NCI-H1105 treated with DMSO at 0.1 percent for 48 hours (cell line): ENCODE data around the gene CCR5AS.
"Not testable (repeated sequence)": the region's sequence is repeated elsewhere in the genome, so short reads cannot be mapped to it uniquely, and the experiment has no call there.

Experiments used
- DNase-seq: peaks from one replicate; lab custom pipeline; 2025; lab: John Stamatoyannopoulos, UW

CCR5AS gene

DNA sequence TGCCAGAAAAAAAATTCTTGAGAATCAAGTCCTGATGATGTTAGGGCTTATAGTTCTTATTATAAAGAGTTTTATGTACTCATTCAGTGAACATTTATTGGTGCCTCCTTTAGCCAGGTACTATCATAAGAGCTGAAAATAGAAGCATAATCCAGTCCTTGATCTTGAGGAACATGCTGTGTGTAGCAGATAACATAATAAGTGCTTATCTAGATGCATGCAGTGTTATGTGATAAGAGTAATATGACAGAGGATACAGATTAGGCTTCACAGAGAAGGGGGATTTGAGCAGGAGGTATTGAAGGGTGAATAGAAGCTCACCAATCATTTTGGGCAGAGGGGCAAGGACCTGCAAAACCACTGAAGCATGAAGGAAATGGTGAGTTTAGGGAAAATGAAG, 51.9 kb downstream of the CCR5AS start:
- no peak for DNase-seq

DNA sequence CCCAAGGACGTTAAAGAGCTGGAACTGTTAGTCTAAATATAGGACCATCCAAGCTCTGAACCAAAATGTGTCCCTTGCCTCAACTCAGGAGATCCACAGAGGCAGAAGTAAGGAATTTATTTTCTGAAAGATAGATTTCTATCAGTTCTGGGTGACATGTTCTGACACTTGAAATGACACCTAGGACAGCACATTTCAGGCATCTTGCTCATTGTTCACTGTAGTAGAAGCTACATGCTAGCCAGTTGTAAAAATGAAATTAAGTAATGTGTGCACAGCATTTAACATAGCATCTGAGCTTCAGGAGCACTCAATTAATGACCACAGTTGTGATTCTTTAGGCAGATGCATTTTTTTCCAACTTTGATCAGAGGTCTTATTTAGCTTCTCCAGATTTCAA, 52.4 kb downstream of the CCR5AS start:
- DNase-seq, result no peak

DNA sequence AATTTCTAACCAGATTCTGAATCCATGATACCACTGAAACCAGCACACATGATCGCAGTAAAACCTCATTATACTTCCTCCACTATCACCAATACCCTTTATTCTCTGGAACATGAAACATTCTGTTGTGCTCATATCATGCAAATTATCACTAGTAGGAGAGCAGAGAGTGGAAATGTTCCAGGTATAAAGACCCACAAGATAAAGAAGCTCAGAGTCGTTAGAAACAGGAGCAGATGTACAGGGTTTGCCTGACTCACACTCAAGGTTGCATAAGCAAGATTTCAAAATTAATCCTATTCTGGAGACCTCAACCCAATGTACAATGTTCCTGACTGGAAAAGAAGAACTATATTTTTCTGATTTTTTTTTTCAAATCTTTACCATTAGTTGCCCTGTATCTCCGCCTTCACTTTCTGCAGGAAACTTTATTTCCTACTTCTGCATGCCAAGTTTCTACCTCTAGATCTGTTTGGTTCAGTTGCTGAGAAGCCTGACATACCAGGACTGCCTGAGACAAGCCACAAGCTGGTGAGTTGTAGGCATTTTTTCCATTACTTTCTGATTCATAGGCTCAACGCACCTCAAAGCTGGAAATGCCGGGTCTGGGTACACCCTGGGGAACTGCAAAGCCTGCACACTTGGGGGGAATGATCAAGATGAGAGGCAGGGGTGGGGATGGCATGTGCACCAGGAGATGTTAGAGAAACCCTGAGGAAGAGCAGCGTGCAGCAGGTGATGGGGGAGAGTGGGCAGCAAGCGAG, 53.0 kb downstream of the CCR5AS start, which contains the start of gene CCR2:
CCR2 (plus strand) TSS at position 465 of the 764 bp plus-strand sequence. CDS start 3,417 bp downstream, outside the sequence.
- DNase-seq, result no peak

DNA sequence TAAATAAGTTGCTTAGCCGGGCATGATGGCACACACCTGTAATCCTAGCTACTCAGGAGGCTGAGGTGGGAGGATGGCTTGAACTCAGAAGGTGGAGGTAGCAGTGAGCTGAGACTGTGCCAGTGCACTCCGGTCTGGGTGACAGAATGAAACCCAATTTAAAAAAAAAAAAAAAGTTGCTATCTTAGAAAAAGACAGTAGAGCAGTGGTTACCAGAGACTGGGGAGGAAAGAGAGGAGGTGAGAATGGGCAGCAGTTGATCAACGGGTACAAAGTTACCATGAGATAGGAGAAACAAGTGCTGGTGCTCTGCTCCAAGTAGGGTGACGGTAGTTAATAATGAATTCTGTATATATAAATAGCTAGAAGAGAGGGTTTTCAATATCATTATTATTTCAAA, 53.8 kb downstream of the CCR5AS start:
- DNase-seq, result no peak

DNA sequence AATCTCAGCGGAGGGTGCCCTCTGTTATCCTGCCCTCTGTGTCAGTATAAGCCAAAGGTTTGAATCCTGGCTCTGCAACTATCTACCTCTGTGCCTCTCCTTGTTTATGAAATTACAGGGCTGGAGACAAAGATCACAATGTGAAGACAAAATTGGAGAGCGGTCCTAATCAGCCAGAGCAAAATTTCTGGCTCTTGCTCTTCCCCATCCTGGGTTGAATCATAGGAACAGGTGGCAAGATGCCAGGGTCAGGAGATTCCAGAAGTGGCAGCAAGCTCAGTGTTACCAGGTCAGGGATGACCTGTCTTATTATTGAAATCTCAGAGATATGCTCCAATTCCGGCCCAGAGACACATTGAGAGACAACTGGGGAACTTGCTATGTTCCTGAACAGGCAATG, 55.2 kb downstream of the CCR5AS start:
- DNase-seq, result no peak

DNA sequence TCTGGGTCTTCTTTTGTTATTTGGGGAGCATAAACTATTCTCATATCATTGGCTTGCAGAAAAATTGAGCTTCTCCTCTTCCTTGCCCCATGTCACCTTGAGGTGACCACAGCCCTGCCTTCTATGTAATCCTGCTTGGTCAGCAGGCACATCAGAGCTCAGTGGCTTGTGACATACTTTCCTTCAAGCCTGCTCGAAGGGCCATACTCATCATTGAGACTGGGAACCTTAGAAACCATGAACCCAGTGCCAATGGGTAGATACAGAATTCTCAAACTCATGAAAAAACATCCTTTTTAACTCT, 56.7 kb downstream of the CCR5AS start:
- no peak for DNase-seq

DNA sequence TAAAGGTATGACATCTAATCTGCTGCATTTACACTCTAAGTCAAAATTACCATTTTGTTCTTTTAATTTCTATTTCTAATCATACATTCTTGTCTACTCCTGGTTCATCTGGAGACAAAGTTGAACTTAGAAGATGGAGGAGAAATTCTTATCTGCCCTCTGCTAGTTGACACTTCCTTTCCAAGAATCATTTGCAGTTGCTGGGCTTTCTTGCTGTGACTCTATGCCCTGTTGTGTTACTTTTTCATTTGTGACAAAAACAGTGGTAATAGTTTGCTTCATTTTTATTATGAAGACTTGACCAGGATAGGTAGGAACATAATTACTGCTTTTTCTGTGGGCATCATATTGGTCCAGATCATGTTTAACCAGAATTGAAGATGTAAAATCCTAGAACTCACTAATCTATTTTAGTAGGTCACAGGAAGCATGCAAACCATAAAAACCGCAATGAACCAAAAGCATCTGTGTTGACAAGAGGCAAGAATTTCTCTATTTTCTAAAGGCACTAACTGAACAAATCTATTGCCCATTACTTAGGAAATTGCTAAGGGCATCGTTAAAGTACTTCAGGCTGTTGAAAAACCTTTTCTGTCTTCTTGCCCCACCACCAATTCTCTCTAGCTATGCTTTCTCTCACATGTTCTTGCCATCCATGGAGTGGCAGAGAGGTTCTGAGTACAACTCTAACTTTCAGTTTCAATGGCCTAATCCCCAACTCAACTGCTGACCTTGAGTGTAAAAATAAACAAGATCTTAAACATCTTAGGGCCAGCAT, 57.2 kb downstream of the CCR5AS start:
- DNase-seq, result no peak

DNA sequence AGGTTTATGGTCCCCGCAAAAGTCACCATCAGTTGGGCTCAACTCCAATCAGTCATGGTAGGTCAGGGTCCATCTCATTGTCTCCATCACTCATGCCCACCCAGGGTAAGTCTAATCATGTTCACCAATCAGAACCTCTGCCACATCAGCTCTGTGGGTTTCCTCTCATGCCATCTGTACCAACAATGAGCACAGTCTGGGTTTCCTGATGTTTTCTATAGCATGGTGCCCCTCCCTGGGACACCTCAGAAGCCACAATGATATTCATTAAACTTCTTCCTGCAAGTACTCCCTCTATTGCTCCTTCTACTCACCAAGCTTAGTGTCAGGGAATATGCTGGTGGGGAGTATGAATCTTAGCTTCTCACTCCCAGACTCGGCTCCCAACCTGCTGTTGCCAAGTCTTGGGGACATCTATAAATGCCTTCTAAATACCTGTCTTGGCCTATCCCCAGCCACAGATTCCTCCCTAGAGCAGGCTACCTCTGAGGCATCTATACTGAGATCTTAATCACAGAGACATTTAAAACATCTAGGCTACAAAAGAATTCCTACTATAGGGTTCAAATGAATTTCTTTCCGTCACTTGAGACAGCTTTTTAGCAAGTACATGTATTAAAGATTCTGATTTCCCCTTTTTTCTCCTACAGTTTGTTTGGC, 57.9 kb downstream of the CCR5AS start:
- DNase-seq, result no peak

DNA sequence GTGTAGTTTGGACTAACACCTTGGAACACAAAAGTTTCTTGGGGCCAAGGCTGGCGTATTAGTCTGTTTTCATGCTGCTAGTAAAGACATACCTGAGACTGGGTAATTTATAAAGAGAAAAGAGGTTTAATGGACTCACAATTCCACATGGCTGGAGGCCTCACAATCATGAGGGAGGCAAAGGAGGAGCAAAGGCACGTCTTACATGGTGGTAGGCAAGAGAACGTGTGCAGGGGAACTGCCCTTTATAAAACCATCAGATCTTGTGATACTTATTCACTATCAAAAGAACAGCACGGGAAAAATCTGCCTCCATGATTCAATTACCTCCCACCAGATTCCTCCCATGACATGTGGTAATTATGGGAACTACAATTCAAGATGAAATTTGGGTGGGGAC, 62.4 kb downstream of the CCR5AS start:
- DNase-seq, result no peak

DNA sequence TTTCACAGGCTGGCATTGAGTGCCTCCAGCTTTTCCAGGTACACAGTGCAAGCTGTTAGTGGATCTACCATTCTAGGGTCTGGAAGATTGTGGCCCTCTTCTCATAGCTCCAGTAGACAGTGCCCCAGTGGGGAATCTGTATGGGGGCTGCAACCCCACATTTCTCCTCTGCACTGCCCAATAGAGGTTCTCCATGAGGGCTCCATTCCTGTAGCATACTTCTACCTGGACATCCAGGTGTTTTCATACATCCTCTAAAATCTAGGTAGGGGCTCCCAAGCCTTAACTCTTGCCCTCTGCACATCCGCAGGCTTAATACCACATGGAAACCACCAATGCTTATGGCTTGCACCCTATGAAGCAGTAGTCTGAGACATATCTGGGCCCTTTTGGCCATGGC, 68.0 kb downstream of the CCR5AS start:
- no peak for DNase-seq

DNA sequence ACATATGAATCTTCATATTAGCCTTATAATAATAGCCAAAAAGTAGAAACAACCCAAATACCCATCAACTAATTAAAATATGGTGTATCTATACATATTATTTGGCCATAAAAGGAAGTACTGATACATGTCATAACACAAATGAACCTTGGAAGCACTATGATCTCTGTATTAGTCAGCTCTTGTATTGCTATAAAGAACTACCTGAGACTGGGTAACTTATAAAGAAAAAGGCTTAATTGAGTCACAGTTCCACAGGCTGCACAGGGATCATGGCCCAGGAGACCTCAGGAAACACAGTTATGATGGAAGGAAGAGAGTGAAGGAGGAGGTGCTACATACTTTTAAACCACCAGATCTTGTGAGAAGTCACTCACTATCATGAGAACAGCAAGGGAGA, 69.0 kb downstream of the CCR5AS start:
- no peak for DNase-seq

DNA sequence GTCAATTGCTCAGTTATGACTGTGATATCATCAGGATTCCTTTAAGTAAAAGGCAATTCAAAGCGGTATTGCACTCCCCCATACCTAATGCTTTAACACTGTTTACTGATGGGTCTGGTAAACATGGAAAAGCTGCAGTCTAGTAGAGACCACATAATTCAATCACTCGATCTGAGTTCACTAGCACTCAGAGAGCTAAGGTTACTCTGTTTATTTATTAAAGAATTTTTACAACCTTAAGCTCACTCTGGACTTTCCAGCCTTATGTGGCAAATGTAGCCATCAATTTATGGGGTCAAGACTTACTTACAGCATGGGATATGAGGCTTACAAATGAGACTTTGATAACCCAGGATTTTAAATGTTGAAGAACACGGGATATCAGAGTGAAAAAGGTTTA, 71.3 kb downstream of the CCR5AS start:
- no peak for DNase-seq

DNA sequence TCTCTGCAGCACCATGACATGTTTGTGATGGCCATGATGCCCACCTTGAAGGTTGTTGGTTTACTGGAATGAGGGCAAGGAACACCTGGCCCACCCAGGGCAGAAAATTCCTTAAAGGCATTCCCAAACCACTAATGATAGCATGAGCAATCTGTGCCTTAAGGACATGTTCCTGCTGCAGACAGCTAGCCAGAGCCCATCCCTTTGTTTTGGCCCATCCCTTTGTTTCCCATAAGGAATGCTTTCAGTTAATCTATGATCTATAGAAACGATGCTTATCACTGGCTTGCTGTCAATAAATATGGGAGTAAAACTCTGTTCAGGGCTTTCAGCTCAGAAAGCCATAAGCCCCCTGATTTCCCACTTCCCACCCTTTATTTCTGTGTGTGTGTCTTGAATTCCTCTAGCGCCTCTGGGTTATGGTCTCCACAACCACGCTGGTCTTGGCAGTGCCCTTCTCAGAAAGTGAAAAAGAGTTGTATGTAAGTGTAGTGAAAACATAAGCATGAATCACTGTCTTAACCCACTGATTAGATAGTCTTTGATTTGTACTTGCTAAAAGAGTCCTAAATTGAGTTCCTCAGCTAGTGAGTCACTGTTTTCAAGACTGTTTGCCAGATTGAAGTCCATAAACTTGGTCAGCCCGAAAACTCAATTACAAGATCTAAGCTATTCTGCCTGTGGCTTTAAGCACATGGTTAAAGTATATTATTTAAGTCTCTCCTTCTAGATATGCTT, 72.0 kb downstream of the CCR5AS start:
- DNase-seq, result no peak

DNA sequence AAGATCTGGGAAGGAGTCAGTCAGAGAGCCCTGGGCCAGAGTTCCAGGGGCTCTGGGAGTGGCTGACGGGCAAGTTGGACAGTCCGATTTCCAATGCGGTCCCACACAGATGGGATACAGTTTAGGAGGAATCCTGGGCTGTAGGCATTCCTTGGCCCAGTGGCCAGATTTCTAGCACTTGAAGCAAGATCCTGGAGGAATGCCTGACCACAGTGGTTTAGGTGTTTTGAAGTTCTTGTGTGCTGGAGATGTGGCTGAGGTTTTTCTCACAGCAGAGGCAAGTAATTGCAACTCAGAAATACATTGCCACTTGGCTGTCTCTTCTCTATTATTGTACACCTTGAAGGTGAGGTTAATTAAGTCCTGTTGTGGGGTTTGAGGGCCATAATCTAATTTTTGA, 76.2 kb downstream of the CCR5AS start:
- not testable (repeated sequence) for DNase-seq

DNA sequence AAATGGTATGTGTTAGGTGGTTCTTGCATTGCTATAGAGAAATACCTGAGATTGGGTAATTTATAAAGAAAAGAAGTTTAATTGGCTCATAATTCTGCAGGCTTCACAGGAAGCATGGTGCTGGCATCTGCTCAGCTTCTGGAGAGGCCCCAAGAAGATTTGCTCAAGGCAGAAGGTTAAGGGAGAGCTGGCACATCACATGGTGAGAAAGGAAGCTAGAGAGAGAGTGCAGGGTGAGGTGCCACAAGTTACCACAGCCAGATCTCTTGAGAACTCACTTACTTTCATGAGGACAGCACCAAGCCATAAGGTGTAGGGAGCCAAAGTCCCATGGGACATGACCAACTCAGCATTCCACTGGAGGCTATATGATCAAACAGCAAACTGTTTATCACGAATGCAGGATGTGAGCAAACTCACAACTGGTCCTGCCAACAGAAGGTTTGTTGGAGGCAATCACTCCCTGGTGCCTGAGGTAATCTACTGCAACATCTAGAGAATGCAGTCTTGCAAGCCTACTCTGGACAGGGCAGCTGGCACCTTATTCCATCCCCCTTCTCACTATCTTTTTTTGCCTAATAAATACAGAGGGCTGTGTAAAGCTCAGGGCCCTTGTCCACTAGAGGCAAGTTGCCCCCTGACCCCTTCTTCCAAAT, 81.1 kb downstream of the CCR5AS start:
- no peak for DNase-seq

DNA sequence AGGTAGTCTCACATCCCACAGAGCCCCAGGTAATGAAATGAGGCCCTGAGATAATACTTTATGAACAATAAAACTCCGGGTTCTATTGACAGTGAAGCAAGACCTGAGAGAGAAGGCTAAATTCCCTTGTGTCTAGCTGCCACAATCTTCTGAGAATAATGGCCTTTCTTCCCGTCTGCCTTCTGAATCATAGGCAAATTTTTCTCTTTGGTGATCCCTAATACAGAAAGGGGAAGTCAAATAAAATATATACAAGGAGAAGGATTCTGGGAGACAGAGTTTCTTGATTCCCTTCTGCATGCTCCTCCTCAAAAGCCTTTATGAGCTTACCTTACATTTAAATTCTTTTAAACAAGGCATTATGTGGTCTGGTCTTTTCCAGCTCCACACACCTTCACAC, 82.8 kb downstream of the CCR5AS start:
- DNase-seq, result no peak

DNA sequence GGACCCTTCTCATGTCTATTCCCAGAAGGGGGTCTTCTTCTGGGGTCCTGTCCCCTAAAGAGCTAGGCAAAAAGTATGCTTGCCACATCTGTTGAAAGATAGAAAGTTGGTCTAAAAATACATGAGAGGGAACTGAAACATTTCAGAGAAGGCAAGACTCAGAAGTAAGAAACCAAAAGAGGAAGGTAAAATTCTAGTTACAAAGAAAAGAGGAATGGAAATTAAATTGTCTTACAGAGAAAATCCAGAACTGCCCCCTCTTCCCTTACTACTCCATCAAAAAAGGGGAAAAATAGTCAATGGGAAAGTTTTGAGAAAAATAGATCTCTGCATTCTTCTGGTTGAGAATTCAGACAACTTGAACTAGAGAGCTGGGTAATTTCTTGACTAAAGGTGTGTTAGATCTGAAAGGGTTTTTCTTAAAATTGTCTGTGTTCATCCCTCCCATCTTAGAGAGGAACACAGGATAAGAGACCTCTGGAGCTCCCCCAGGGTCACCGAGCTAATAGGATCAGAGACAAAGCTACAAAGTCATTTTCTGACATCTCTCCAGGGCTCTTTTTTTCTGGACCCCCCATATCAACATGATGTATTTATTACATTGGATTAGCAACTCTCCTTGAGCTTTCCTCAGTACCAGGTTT, 85.3 kb downstream of the CCR5AS start:
- no peak for DNase-seq

DNA sequence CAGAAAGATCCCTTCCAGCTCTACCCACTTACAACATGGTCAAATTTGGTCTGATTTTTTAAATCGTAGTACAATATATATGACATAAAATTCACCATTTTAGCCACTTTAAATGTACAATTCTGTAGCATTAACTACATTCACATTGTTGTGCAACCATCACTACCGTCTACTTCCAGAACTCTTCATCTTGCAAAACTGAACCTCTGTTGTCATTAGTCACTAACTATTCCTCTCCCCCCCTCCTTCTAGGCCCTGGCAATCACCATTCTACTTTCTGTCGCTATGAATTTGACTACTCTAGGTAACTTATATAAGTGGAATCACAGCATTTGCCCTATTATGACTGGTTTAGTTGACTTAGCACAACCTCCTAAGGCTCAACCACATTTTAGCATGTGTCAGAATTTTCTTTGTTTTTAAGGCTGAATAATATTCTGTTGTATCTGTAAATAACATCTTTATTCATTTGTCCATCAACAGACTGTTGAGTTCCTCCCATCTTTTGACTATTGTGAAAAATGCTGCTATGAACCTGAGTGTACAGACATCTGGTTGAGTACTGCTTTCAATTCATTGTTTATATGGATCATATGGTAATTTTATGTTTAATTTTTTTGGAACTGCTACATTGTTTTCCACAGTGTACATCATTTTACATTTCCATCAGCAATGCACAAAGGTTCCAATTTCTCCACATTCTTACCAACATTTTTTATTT, 88.5 kb downstream of the CCR5AS start:
- DNase-seq, result no peak

DNA sequence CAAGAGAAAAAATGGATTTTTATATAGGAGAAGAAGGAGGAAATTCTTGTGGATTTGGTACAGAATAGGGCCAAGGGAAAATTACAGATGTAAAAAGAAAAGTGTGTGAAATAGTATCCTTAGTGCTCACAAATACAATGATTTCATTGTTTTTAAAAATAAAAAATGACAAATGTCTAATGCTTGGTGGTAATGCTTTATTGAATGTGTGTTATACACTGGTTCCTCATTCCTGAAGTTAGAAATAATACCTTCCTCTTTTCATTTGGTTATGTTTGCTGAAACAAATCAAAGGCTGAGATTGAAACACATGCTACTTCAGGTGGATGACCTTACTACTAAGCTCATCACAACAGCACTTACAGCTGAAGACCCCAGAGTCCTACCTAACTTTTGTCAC, 90.7 kb downstream of the CCR5AS start:
- no peak for DNase-seq

DNA sequence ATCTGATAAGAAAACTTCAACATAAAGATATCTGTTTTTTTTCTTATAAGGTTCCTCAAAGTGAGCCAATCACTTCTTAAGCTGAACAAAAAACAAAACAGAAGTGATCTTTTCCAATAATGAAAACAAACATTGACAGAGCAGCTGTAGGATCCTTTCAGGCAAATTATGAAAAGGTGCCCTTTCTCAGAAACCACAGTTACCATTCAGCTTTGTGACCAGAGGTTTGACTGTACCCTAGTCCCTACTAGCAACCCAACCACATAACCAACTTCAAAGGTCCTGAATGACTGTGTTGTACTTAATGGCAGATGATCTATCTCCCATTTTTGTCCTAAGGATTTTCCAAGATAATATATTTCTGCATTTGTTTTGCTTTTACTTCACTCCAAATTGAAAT, 92.3 kb downstream of the CCR5AS start:
- no peak for DNase-seq
